GM23248 (cell line): Measurements from ENCODE around the gene CHCHD3. TPM values are rescaled to one million over a fixed set of nuclear protein-coding genes. Genes with fewer than 3 reads are reported as not detected.
"Not testable (repeated sequence)": the region's sequence is repeated elsewhere in the genome, so short reads cannot be mapped to it uniquely, and the experiment has no call there.

Source experiments
- DNase-seq: peaks from one replicate; pipeline ENCODE4 v3.0.0-alpha.2; 2015
- H2AFZ ChIP-seq: fragments of 200-600 bp; sonication (generic); 2 replicates; pipeline ENCODE4 v1.6.1; 2016; ENCODE audit warnings: antibody characterized with exemption
- H3F3A ChIP-seq: fragments of 200-600 bp; sonication (generic); 2 replicates; pipeline ENCODE4 v1.6.1; 2016; ENCODE audit warnings: mild to moderate bottlenecking, antibody characterized with exemption, mixed run types; ENCODE audit not compliant: insufficient read depth
- H3K27ac ChIP-seq: fragments of 200-600 bp; sonication (generic); 2 replicates; pipeline ENCODE4 v1.5.1; 2016; ENCODE audit warnings: mild to moderate bottlenecking
- H3K27me3 ChIP-seq: fragments of 200-600 bp; sonication (generic); replicated peaks from 2 replicates; pipeline ENCODE4 v1.6.1; 2016; ENCODE audit warnings: mild to moderate bottlenecking; ENCODE audit not compliant: insufficient read depth
- H3K36me3 ChIP-seq: fragments of 200-600 bp; sonication (generic); 2 replicates; pipeline ENCODE4 v1.6.1; 2016; ENCODE audit warnings: low read depth, mild to moderate bottlenecking
- H3K4me1 ChIP-seq: fragments of 200-600 bp; sonication (generic); 2 replicates; pipeline ENCODE4 v1.6.1; 2016; ENCODE audit warnings: mild to moderate bottlenecking; ENCODE audit not compliant: insufficient read depth
- H3K4me2 ChIP-seq: fragments of 200-600 bp; sonication (generic); one replicate; pipeline ENCODE4 v1.6.1; 2016; ENCODE audit warnings: mild to moderate bottlenecking; ENCODE audit not compliant: unreplicated experiment
- H3K4me3 ChIP-seq: fragments of 200-600 bp; sonication (generic); 2 replicates; pipeline ENCODE4 v1.5.1; 2016; ENCODE audit warnings: mild to moderate bottlenecking
- H3K79me2 ChIP-seq: fragments of 200-600 bp; sonication (generic); 2 replicates; pipeline ENCODE4 v1.6.1; 2016; ENCODE audit warnings: mild to moderate bottlenecking; ENCODE audit not compliant: insufficient read depth
- H3K9ac ChIP-seq: fragments of 200-600 bp; sonication (generic); 2 replicates; pipeline ENCODE4 v1.6.1; 2016; ENCODE audit warnings: mild to moderate bottlenecking
- H3K9me2 ChIP-seq: fragments of 200-600 bp; sonication (generic); 2 replicates; pipeline ENCODE4 v1.6.1; 2016; ENCODE audit warnings: mixed run types, mild to moderate bottlenecking, moderate library complexity; ENCODE audit not compliant: insufficient read depth
- H3K9me3 ChIP-seq: fragments of 200-600 bp; sonication (generic); one replicate; pipeline ENCODE4 v1.6.1; 2017; ENCODE audit warnings: low read depth
- H4K20me1 ChIP-seq: fragments of 200-600 bp; sonication (generic); 2 replicates; pipeline ENCODE4 v1.6.0; 2016; ENCODE audit not compliant: insufficient read depth
- EZH2 ChIP-seq: fragments of 200-600 bp; sonication (generic); IDR thresholded peaks from 2 replicates; pipeline ENCODE4 v1.6.1; 2018; ENCODE audit warnings: antibody characterized with exemption, mild to moderate bottlenecking; ENCODE audit not compliant: insufficient read depth, poor library complexity, severe bottlenecking
- EZH2phosphoT487 ChIP-seq: fragments of 200-600 bp; sonication (generic); IDR thresholded peaks from 2 replicates; pipeline ENCODE4 v1.6.1; 2018; ENCODE audit warnings: antibody characterized with exemption, moderate library complexity, mild to moderate bottlenecking, low read depth; ENCODE audit not compliant: insufficient read depth
- WGBS, 2 experiments: methylation state at CpG; one replicate each; pipeline ENCODE4 v1.1.6; 2015 to 2017; ENCODE audit warnings: low lambda C conversion rate in 2 of 2, low coverage in 1 of 2; ENCODE audit errors: missing lambda C conversion rate in 2 of 2; 5-methylcytosine and 5-hydroxymethylcytosine counted together
- in situ Hi-C: fragments of 300-500 bp; cut with MboI; formaldehyde crosslinking; loops from 2 replicates; pipeline ENCODE4 v1.15.0; 2020
- polyA plus RNA-seq: library from polyadenylated mRNA; unstranded; fragments of >200 nt; fragmentation: Nextera tagmentation; extraction: Ambion mirVana; gene quantifications from 2 replicates; pipeline ENCODE4 v1.2.1, GENCODE V29; 2016
- total RNA-seq: library from RNA; depleted of rRNA; stranded (reverse); fragments of >200 nt; shearing (Covaris generic); gene quantifications from 2 replicates; pipeline ENCODE4 v1.2.3, GENCODE V29; 2014

Gene CHCHD3
- total and polyA plus RNA-seq, 2 experiments from 2014 or later, result 43.7 to 66.1 TPM

DNA sequence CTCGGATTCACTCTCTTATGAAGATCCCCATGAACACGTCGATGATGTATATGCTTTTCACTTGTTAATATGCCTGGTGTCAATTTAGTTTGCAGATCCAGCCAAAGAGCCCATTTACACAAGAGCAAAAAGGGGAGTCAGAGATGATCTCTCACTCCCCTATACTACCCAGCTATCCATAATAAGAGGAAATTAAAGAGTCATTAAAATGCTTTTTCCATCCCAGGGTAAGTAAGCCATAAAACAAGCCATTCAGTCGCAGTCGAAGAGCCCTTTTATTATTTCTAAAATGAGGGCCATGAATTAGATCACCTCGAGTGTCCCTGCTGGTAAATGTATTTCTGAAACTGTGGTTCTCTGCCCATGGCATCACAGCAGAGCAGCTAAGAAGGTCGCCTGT, 41.2 kb downstream of the CHCHD3 start:
- 96 to 99% methylated on average over 7 of the region's 7 CpGs for WGBS, 2 experiments
- Histone ChIP-seq H3K9me2 (no peaks in the 10 kb centered on the region), H3K27ac (no peak overlapping the region), H3K4me3 (no peak overlapping the region), H3K36me3 (no peaks in the 10 kb centered on the region), H2AFZ (no peak overlapping the region), H3K79me2 (peaks cover 91% of the 10 kb centered on the region), H3K4me1 (no peaks in the 10 kb centered on the region), H3K4me2 (no peak overlapping the region), H3K27me3 (no peaks in the 10 kb centered on the region), H3K9me3 (no peaks in the 10 kb centered on the region), H3K9ac (no peak overlapping the region), H3F3A (no peaks in the 10 kb centered on the region), H4K20me1 (no peaks in the 10 kb centered on the region; the same call in 1 of the 2 replicates)
- TF ChIP-seq EZH2 (no peak), EZH2phosphoT487 (no peak)
- no peak for DNase-seq
- in situ Hi-C loops, result no loop called here

GRCh38 chr7:133040178-133040577, 41.7 kb downstream of the CHCHD3 start:
- in situ Hi-C loops, result no loop called here
- Histone ChIP-seq H3K4me2 (no peak overlapping the region), H3K27me3 (no peaks in the 10 kb centered on the region), H3K9me3 (no peaks in the 10 kb centered on the region), H3K9ac (no peak overlapping the region), H2AFZ (no peak overlapping the region), H3F3A (no peaks in the 10 kb centered on the region), H3K9me2 (no peaks in the 10 kb centered on the region), H3K27ac (no peak overlapping the region), H3K36me3 (no peaks in the 10 kb centered on the region), H4K20me1 (no peaks in the 10 kb centered on the region; the same call in 1 of the 2 replicates), H3K4me1 (no peaks in the 10 kb centered on the region), H3K4me3 (no peak overlapping the region), H3K79me2 (peaks cover 86% of the 10 kb centered on the region)
- no peak for DNase-seq
- WGBS, 2 experiments, result 89 to 94% methylated on average over 1 of the region's 1 CpG
- TF ChIP-seq EZH2phosphoT487 (no peak), EZH2 (no peak)

- H2AFZ ChIP-seq, result no peak overlapping the region
- in situ Hi-C loops, result no loop called here
- no peaks in the 10 kb centered on the region for H3K4me1 ChIP-seq
- no peak overlapping the region for H3K4me2 ChIP-seq
- no peaks in the 10 kb centered on the region for H3K9me3 ChIP-seq
- DNase-seq, result no peak
- no peaks in the 10 kb centered on the region for H3K9me2 ChIP-seq
- peaks cover 81% of the 10 kb centered on the region for H3K79me2 ChIP-seq
- H4K20me1 ChIP-seq, result no peaks in the 10 kb centered on the region; the same call in 1 of the 2 replicates
- TF ChIP-seq EZH2 (no peak), EZH2phosphoT487 (no peak)
- H3F3A ChIP-seq, result no peaks in the 10 kb centered on the region
- H3K9ac ChIP-seq, result no peak overlapping the region
- H3K36me3 ChIP-seq, result no peaks in the 10 kb centered on the region
- H3K27me3 ChIP-seq, result no peaks in the 10 kb centered on the region
- WGBS, 2 experiments, result 100% methylated on average over 2 of the region's 2 CpGs
- H3K27ac ChIP-seq, result no peak overlapping the region
- no peak overlapping the region for H3K4me3 ChIP-seq
These were observed 42.3 kb downstream of the CHCHD3 start for GRCh38 chr7:133039614-133040013.

DNA sequence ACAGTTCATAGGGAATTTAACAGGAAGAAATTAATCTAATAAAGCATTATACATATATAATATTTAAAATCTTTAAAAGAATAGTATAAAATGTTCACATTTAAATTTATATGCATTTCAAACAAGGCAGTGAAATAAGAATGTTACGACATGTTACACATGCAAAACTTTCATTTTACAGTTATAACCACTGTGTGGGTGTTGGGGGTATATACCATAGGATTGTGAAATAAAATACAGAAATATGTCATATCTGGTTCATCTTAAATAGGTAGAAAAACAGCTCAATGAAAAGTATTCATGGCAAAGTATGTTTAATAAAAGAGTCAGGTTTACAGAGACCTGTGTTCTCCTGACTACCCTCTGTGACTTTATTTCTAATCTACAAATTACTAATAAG, 45.6 kb downstream of the CHCHD3 start:
- in situ Hi-C loops, result no loop called here
- Histone ChIP-seq H3K27me3 (no peaks in the 10 kb centered on the region), H3F3A (no peaks in the 10 kb centered on the region), H2AFZ (no peak overlapping the region), H3K79me2 (peaks cover 59% of the 10 kb centered on the region), H4K20me1 (no peaks in the 10 kb centered on the region), H3K9me2 (no peaks in the 10 kb centered on the region), H3K36me3 (no peaks in the 10 kb centered on the region), H3K4me3 (no peak overlapping the region), H3K27ac (no peak overlapping the region), H3K4me1 (no peaks in the 10 kb centered on the region), H3K4me2 (no peak overlapping the region), H3K9me3 (no peaks in the 10 kb centered on the region), H3K9ac (no peak overlapping the region)
- DNase-seq, result no peak
- WGBS, 2 experiments, result 95 to 100% methylated on average over 1 of the region's 1 CpG
- no peak for TF ChIP-seq EZH2phosphoT487
- no peak for TF ChIP-seq EZH2

DNA sequence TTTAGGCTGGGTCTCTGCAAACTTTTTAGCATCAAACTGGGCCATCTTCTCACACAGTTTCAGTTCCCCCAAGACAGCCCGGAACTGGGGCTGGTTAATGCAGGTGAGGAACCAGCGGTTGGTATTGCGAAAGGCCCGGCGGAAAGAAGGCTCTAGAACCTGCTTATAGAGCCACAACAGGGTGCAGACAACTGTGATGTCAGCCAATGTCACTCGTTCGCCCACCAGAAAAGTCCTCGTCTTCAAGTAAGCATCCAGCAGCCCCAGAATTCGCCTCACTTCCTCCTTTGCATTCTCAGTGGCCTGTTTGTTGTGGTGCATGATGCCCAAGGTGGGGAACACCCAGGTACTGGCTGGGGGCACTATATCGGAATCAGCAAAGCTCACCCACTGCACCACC, 46.6 kb downstream of the CHCHD3 start:
- H3F3A ChIP-seq, H3K9ac ChIP-seq, H2AFZ ChIP-seq, H3K27me3 ChIP-seq, H3K4me2 ChIP-seq, H3K9me3 ChIP-seq, H3K9me2 ChIP-seq, H3K4me1 ChIP-seq, H3K36me3 ChIP-seq, DNase-seq, H3K27ac ChIP-seq, in situ Hi-C loops, H3K4me3 ChIP-seq, H4K20me1 ChIP-seq: not testable (repeated sequence)
- peaks cover 50% of the 10 kb centered on the region for H3K79me2 ChIP-seq
- 94 to 96% methylated on average over 10 of the region's 10 CpGs for whole genome bisulfite sequencing, 2 experiments
